ENCODE results near the gene SLC15A4.

Gene SLC15A4

GRCh38 chr12:128794661-128795529, 28.9 kb downstream of the SLC15A4 start:
- DNase-seq (ENCODE audit: low read depth) = no peak

- DNase-seq (ENCODE audit: low read depth) = no peak
Measured at GRCh38 chr12:128793701-128794100, 30.1 kb downstream of the SLC15A4 start.

GRCh38 chr12:128792881-128793280, 30.9 kb downstream of the SLC15A4 start:
- DNase-seq (ENCODE audit: low read depth) = no peak

GRCh38 chr12:128792398-128792797, 31.4 kb downstream of the SLC15A4 start:
- DNase-seq (ENCODE audit: low read depth) = no peak

GRCh38 chr12:128791395-128792322, 32.1 kb downstream of the SLC15A4 start:
- DNase-seq (ENCODE audit: low read depth) = no peak

GRCh38 chr12:128790653-128791373, 32.9 kb downstream of the SLC15A4 start:
- no peak for DNase-seq (ENCODE audit: low read depth)

GRCh38 chr12:128790221-128790620, 33.5 kb downstream of the SLC15A4 start:
- no peak for DNase-seq (ENCODE audit: low read depth)

- no peak for DNase-seq (ENCODE audit: low read depth)
Measured at GRCh38 chr12:128789356-128789929, 34.3 kb downstream of the SLC15A4 start.

GRCh38 chr12:128787827-128788226, 35.9 kb downstream of the SLC15A4 start:
- no peak for DNase-seq (ENCODE audit: low read depth)

- no peak for DNase-seq (ENCODE audit: low read depth)
Measured at GRCh38 chr12:128786741-128787391, 36.9 kb downstream of the SLC15A4 start.

- DNase-seq (ENCODE audit: low read depth) = no peak
Measured at GRCh38 chr12:128784030-128784760, 39.6 kb downstream of the SLC15A4 start.

GRCh38 chr12:128783129-128783574, 40.6 kb downstream of the SLC15A4 start:
- DNase-seq (ENCODE audit: low read depth) = no peak

- DNase-seq (ENCODE audit: low read depth) = no peak
Measured at GRCh38 chr12:128779901-128780300, 43.9 kb downstream of the SLC15A4 start.

- no peak for DNase-seq (ENCODE audit: low read depth)
Measured at GRCh38 chr12:128772249-128772648, 51.5 kb downstream of the SLC15A4 start.

GRCh38 chr12:128771681-128772080, 52.1 kb downstream of the SLC15A4 start:
- no peak for DNase-seq (ENCODE audit: low read depth)

GRCh38 chr12:128767518-128767917, 56.2 kb downstream of the SLC15A4 start:
- no peak for DNase-seq (ENCODE audit: low read depth)

GRCh38 chr12:128766738-128767501, 56.8 kb downstream of the SLC15A4 start:
- no peak for DNase-seq (ENCODE audit: low read depth)

GRCh38 chr12:128763395-128763794, 60.4 kb downstream of the SLC15A4 start:
- DNase-seq (ENCODE audit: low read depth) = no peak

GRCh38 chr12:128761379-128761790, 62.4 kb downstream of the SLC15A4 start:
- no peak for DNase-seq (ENCODE audit: low read depth)

- no peak for DNase-seq (ENCODE audit: low read depth)
Measured at GRCh38 chr12:128755566-128755965, 68.2 kb downstream of the SLC15A4 start.
